HG02870 (cell line): Measurements from ENCODE around the gene EXOC6B.

Experiments used
- ATAC-seq: cut with Tn5 transposase; IDR thresholded peaks from one replicate; pipeline ENCODE4 v1.9.1; 2021; ENCODE audit warnings: mild to moderate bottlenecking, moderate library complexity; ENCODE audit not compliant: unreplicated experiment

EXOC6B gene

GRCh38 chr2:72292433-72292832, 533.4 kb downstream of the EXOC6B start:
- no peak for ATAC-seq

- no peak for ATAC-seq
These were observed 534.8 kb downstream of the EXOC6B start for GRCh38 chr2:72291059-72291458.

GRCh38 chr2:72289736-72290135, 536.1 kb downstream of the EXOC6B start:
- no peak for ATAC-seq

- ATAC-seq, result no peak
These were observed 536.5 kb downstream of the EXOC6B start for GRCh38 chr2:72289283-72289682.

- ATAC-seq, result no peak
These were observed 547.8 kb downstream of the EXOC6B start for GRCh38 chr2:72278046-72278445.

GRCh38 chr2:72276876-72277275, 549.0 kb downstream of the EXOC6B start:
- ATAC-seq, result no peak

GRCh38 chr2:72276356-72276755, 549.5 kb downstream of the EXOC6B start:
- no peak for ATAC-seq

GRCh38 chr2:72275084-72275483, 550.7 kb downstream of the EXOC6B start:
- no peak for ATAC-seq

- no peak for ATAC-seq
These were observed 551.4 kb downstream of the EXOC6B start for GRCh38 chr2:72274380-72274797.

- no peak for ATAC-seq
These were observed 552.4 kb downstream of the EXOC6B start for GRCh38 chr2:72273384-72273783.

GRCh38 chr2:72271766-72272641, 553.8 kb downstream of the EXOC6B start:
- no peak for ATAC-seq

- no peak for ATAC-seq
These were observed 554.6 kb downstream of the EXOC6B start for GRCh38 chr2:72271276-72271614.

GRCh38 chr2:72270556-72271275, 555.1 kb downstream of the EXOC6B start:
- no peak for ATAC-seq

GRCh38 chr2:72263776-72264060, 562.1 kb downstream of the EXOC6B start:
- no peak for ATAC-seq

- no peak for ATAC-seq
These were observed 562.6 kb downstream of the EXOC6B start for GRCh38 chr2:72263043-72263775.

GRCh38 chr2:72261076-72261475, 564.8 kb downstream of the EXOC6B start:
- no peak for ATAC-seq

GRCh38 chr2:72255540-72255939, 570.3 kb downstream of the EXOC6B start:
- ATAC-seq, result no peak

GRCh38 chr2:72254831-72255451, 570.9 kb downstream of the EXOC6B start:
- ATAC-seq, result no peak

- ATAC-seq, result no peak
These were observed 587.5 kb downstream of the EXOC6B start for GRCh38 chr2:72238311-72238710.

GRCh38 chr2:72237549-72237948, 588.3 kb downstream of the EXOC6B start:
- ATAC-seq, result no peak

- no peak for ATAC-seq
These were observed 589.3 kb downstream of the EXOC6B start for GRCh38 chr2:72236445-72237067.
